ENCODE measurements around the gene L3MBTL4.

DNA sequence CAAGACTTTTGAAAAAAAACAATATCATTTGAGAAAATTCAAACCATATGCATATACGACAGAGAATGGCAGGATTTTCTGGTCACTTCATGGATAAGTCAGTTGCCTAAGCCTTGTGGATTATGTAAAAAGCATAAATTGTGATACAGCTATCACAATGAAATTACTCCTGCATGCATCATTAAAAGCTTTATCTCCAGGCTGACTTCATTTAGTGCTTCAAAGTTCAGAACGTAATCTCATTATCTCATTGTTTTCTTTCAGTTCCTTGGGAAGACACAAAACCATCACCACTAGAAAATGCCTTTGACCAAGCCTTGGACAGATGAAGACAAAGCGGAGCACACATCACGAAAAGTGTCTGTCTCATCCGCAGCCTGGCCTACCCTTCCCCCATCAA is 57.0 kb downstream of the L3MBTL4 start:
- no peak for TF ChIP-seq POLR2A (IDR thresholded peaks at IDR 0.05)
- TF ChIP-seq, protein P1, sequence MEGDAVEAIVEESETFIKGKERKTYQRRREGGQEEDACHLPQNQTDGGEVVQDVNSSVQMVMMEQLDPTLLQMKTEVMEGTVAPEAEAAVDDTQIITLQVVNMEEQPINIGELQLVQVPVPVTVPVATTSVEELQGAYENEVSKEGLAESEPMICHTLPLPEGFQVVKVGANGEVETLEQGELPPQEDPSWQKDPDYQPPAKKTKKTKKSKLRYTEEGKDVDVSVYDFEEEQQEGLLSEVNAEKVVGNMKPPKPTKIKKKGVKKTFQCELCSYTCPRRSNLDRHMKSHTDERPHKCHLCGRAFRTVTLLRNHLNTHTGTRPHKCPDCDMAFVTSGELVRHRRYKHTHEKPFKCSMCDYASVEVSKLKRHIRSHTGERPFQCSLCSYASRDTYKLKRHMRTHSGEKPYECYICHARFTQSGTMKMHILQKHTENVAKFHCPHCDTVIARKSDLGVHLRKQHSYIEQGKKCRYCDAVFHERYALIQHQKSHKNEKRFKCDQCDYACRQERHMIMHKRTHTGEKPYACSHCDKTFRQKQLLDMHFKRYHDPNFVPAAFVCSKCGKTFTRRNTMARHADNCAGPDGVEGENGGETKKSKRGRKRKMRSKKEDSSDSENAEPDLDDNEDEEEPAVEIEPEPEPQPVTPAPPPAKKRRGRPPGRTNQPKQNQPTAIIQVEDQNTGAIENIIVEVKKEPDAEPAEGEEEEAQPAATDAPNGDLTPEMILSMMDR (IDR thresholded peaks at IDR 0.05): no peak

Measured in heart left ventricle (tissue), 13 donors.